HG02884 (cell line): ENCODE results near the gene SUSD2.
"Not testable (repeated sequence)": the region's sequence is repeated elsewhere in the genome, so short reads cannot be mapped to it uniquely, and the experiment has no call there.

Experiments
- ATAC-seq: cut with Tn5 transposase; IDR thresholded peaks from one replicate; pipeline ENCODE4 v1.9.1; 2021; ENCODE audit warnings: mild to moderate bottlenecking, moderate library complexity; ENCODE audit not compliant: unreplicated experiment

The SUSD2 gene

GRCh38 chr22:24238101-24238694 lies 56.9 kb downstream of the SUSD2 start:
- not testable (repeated sequence) for ATAC-seq
